Measurements from ENCODE around the gene PRAF2.
A peak's percentile ranks its signal among the peaks of the same experiment; 100 is the strongest.

The PRAF2 gene

GRCh38 chrX:49073601-49074575 lies at the start of gene PRAF2:
TSS of gene PRAF2 (minus strand) at chrX:49074002. CDS start at chrX:49073987, 15 bp downstream.
- no peaks in the 10 kb centered on the region for H3K9me3 ChIP-seq (ENCODE audit: control insufficient read depth in 1 of 2, low read length in 2 of 2)
- H3K27me3 ChIP-seq (ENCODE audit: low read depth, low read length) = no peaks in the 10 kb centered on the region
- H3K27ac ChIP-seq (ENCODE audit: low read length) = no peak within 1 kb of the TSS
- peaks cover 0 to 14% of the 10 kb centered on the region in 2 donors for H3K4me1 ChIP-seq (ENCODE audit: control insufficient read depth in 1 of 2, insufficient read depth in 2 of 2, low read length in 2 of 2)
- H3K4me3 ChIP-seq (ENCODE audit: low read depth in 1 of 2, low read length in 2 of 2) = peak within 1 kb of the TSS; percentile 65 to 78
- peaks cover 5 to 23% of the 10 kb centered on the region in 2 donors for H3K36me3 ChIP-seq (ENCODE audit: control insufficient read depth in 1 of 2, insufficient read depth in 2 of 2, low read length in 2 of 2)

- Histone ChIP-seq H3K27me3 (ENCODE audit: low read depth, low read length) (no peaks in the 10 kb centered on the region), H3K9me3 (ENCODE audit: control insufficient read depth in 1 of 2, low read length in 2 of 2) (no peaks in the 10 kb centered on the region), H3K27ac (ENCODE audit: low read length) (peak overlapping the region; percentile 72), H3K4me3 (ENCODE audit: low read depth in 1 of 2, low read length in 2 of 2) (peak overlapping the region; percentile 85 to 92), H3K36me3 (ENCODE audit: control insufficient read depth in 1 of 2, insufficient read depth in 2 of 2, low read length in 2 of 2) (peaks cover 5 to 20% of the 10 kb centered on the region in 2 donors), H3K4me1 (ENCODE audit: control insufficient read depth in 1 of 2, insufficient read depth in 2 of 2, low read length in 2 of 2) (peaks cover 0 to 13% of the 10 kb centered on the region in 2 donors)
These were observed 48.7 kb upstream of the PRAF2 start for GRCh38 chrX:49122499-49122898.

- Histone ChIP-seq H3K4me1 (ENCODE audit: control insufficient read depth in 1 of 2, insufficient read depth in 2 of 2, low read length in 2 of 2) (peaks cover 0 to 13% of the 10 kb centered on the region in 2 donors), H3K27me3 (ENCODE audit: low read depth, low read length) (no peaks in the 10 kb centered on the region), H3K4me3 (ENCODE audit: low read depth in 1 of 2, low read length in 2 of 2) (no peak overlapping the region), H3K36me3 (ENCODE audit: control insufficient read depth in 1 of 2, insufficient read depth in 2 of 2, low read length in 2 of 2) (peaks cover 16 to 41% of the 10 kb centered on the region in 2 donors), H3K27ac (ENCODE audit: low read length) (no peak overlapping the region), H3K9me3 (ENCODE audit: control insufficient read depth in 1 of 2, low read length in 2 of 2) (no peaks in the 10 kb centered on the region)
These were observed 46.3 kb upstream of the PRAF2 start for GRCh38 chrX:49120091-49120490.

- Histone ChIP-seq H3K27me3 (ENCODE audit: low read depth, low read length) (no peaks in the 10 kb centered on the region), H3K36me3 (ENCODE audit: control insufficient read depth in 1 of 2, insufficient read depth in 2 of 2, low read length in 2 of 2) (peaks cover 26 to 55% of the 10 kb centered on the region in 2 donors), H3K4me1 (ENCODE audit: control insufficient read depth in 1 of 2, insufficient read depth in 2 of 2, low read length in 2 of 2) (peaks cover 0 to 9% of the 10 kb centered on the region in 2 donors), H3K4me3 (ENCODE audit: low read depth in 1 of 2, low read length in 2 of 2) (no peak overlapping the region), H3K9me3 (ENCODE audit: control insufficient read depth in 1 of 2, low read length in 2 of 2) (no peaks in the 10 kb centered on the region), H3K27ac (ENCODE audit: low read length) (no peak overlapping the region)
These were observed 43.8 kb upstream of the PRAF2 start for GRCh38 chrX:49117581-49117980.

- no peaks in the 10 kb centered on the region for H3K27me3 ChIP-seq (ENCODE audit: low read depth, low read length)
- no peak overlapping the region for H3K27ac ChIP-seq (ENCODE audit: low read length)
- peaks cover 0 to 4% of the 10 kb centered on the region in 2 donors for H3K4me1 ChIP-seq (ENCODE audit: control insufficient read depth in 1 of 2, insufficient read depth in 2 of 2, low read length in 2 of 2)
- no peaks in the 10 kb centered on the region for H3K9me3 ChIP-seq (ENCODE audit: control insufficient read depth in 1 of 2, low read length in 2 of 2)
- no peak overlapping the region for H3K4me3 ChIP-seq (ENCODE audit: low read depth in 1 of 2, low read length in 2 of 2)
- H3K36me3 ChIP-seq (ENCODE audit: control insufficient read depth in 1 of 2, insufficient read depth in 2 of 2, low read length in 2 of 2) = peaks cover 26 to 63% of the 10 kb centered on the region in 2 donors
These were observed 42.9 kb upstream of the PRAF2 start for GRCh38 chrX:49116716-49117115.

- no peak overlapping the region for H3K4me3 ChIP-seq (ENCODE audit: low read depth in 1 of 2, low read length in 2 of 2)
- H3K27ac ChIP-seq (ENCODE audit: low read length) = no peak overlapping the region
- no peaks in the 10 kb centered on the region for H3K27me3 ChIP-seq (ENCODE audit: low read depth, low read length)
- peaks cover 26 to 60% of the 10 kb centered on the region in 2 donors for H3K36me3 ChIP-seq (ENCODE audit: control insufficient read depth in 1 of 2, insufficient read depth in 2 of 2, low read length in 2 of 2)
- H3K9me3 ChIP-seq (ENCODE audit: control insufficient read depth in 1 of 2, low read length in 2 of 2) = no peaks in the 10 kb centered on the region
- peaks cover 0 to 4% of the 10 kb centered on the region in 2 donors for H3K4me1 ChIP-seq (ENCODE audit: control insufficient read depth in 1 of 2, insufficient read depth in 2 of 2, low read length in 2 of 2)
These were observed 42.3 kb upstream of the PRAF2 start for GRCh38 chrX:49116076-49116475.

GRCh38 chrX:49111791-49112190 lies 38.0 kb upstream of the PRAF2 start:
- no peak overlapping the region for H3K4me3 ChIP-seq (ENCODE audit: low read depth in 1 of 2, low read length in 2 of 2)
- no peaks in the 10 kb centered on the region for H3K9me3 ChIP-seq (ENCODE audit: control insufficient read depth in 1 of 2, low read length in 2 of 2)
- H3K36me3 ChIP-seq (ENCODE audit: control insufficient read depth in 1 of 2, insufficient read depth in 2 of 2, low read length in 2 of 2) = peaks cover 22 to 44% of the 10 kb centered on the region in 2 donors
- H3K27me3 ChIP-seq (ENCODE audit: low read depth, low read length) = no peaks in the 10 kb centered on the region
- peaks cover 0 to 4% of the 10 kb centered on the region in 2 donors for H3K4me1 ChIP-seq (ENCODE audit: control insufficient read depth in 1 of 2, insufficient read depth in 2 of 2, low read length in 2 of 2)
- no peak overlapping the region for H3K27ac ChIP-seq (ENCODE audit: low read length)

- no peaks in the 10 kb centered on the region for H3K27me3 ChIP-seq (ENCODE audit: low read depth, low read length)
- H3K4me1 ChIP-seq (ENCODE audit: control insufficient read depth in 1 of 2, insufficient read depth in 2 of 2, low read length in 2 of 2) = peaks cover 0 to 4% of the 10 kb centered on the region in 2 donors
- no peak overlapping the region for H3K27ac ChIP-seq (ENCODE audit: low read length)
- no peaks in the 10 kb centered on the region for H3K9me3 ChIP-seq (ENCODE audit: control insufficient read depth in 1 of 2, low read length in 2 of 2)
- no peak overlapping the region for H3K4me3 ChIP-seq (ENCODE audit: low read depth in 1 of 2, low read length in 2 of 2)
- peaks cover 15 to 30% of the 10 kb centered on the region in 2 donors for H3K36me3 ChIP-seq (ENCODE audit: control insufficient read depth in 1 of 2, insufficient read depth in 2 of 2, low read length in 2 of 2)
These were observed 36.6 kb upstream of the PRAF2 start for GRCh38 chrX:49110417-49110816.

- no peak overlapping the region for H3K27ac ChIP-seq (ENCODE audit: low read length)
- no peak overlapping the region for H3K4me3 ChIP-seq (ENCODE audit: low read depth in 1 of 2, low read length in 2 of 2)
- no peaks in the 10 kb centered on the region for H3K27me3 ChIP-seq (ENCODE audit: low read depth, low read length)
- H3K36me3 ChIP-seq (ENCODE audit: control insufficient read depth in 1 of 2, insufficient read depth in 2 of 2, low read length in 2 of 2) = peaks cover 13 to 27% of the 10 kb centered on the region in 2 donors
- no peaks in the 10 kb centered on the region for H3K9me3 ChIP-seq (ENCODE audit: control insufficient read depth in 1 of 2, low read length in 2 of 2)
- H3K4me1 ChIP-seq (ENCODE audit: control insufficient read depth in 1 of 2, insufficient read depth in 2 of 2, low read length in 2 of 2) = peaks cover 0 to 4% of the 10 kb centered on the region in 2 donors
These were observed 34.8 kb upstream of the PRAF2 start for GRCh38 chrX:49108641-49109040.

- Histone ChIP-seq H3K9me3 (ENCODE audit: control insufficient read depth in 1 of 2, low read length in 2 of 2) (no peaks in the 10 kb centered on the region), H3K36me3 (ENCODE audit: control insufficient read depth in 1 of 2, insufficient read depth in 2 of 2, low read length in 2 of 2) (peaks cover 6 to 10% of the 10 kb centered on the region in 2 donors), H3K4me1 (ENCODE audit: control insufficient read depth in 1 of 2, insufficient read depth in 2 of 2, low read length in 2 of 2) (peaks cover 0 to under 1% of the 10 kb centered on the region in 2 donors), H3K27me3 (ENCODE audit: low read depth, low read length) (no peaks in the 10 kb centered on the region), H3K4me3 (ENCODE audit: low read depth in 1 of 2, low read length in 2 of 2) (no peak overlapping the region), H3K27ac (ENCODE audit: low read length) (no peak overlapping the region)
These were observed 33.1 kb upstream of the PRAF2 start for GRCh38 chrX:49106930-49107329.

- Histone ChIP-seq H3K27ac (ENCODE audit: low read length) (no peak overlapping the region), H3K27me3 (ENCODE audit: low read depth, low read length) (no peaks in the 10 kb centered on the region), H3K4me1 (ENCODE audit: control insufficient read depth in 1 of 2, insufficient read depth in 2 of 2, low read length in 2 of 2) (peaks cover 0 to 4% of the 10 kb centered on the region in 2 donors), H3K4me3 (ENCODE audit: low read depth in 1 of 2, low read length in 2 of 2) (no peak overlapping the region), H3K36me3 (ENCODE audit: control insufficient read depth in 1 of 2, insufficient read depth in 2 of 2, low read length in 2 of 2) (peaks cover 6 to 8% of the 10 kb centered on the region in 2 donors), H3K9me3 (ENCODE audit: control insufficient read depth in 1 of 2, low read length in 2 of 2) (no peaks in the 10 kb centered on the region)
These were observed 32.5 kb upstream of the PRAF2 start for GRCh38 chrX:49106296-49106695.

Data from muscle layer of duodenum (tissue), 2 donors.